Prostate gland (tissue), 2 donors: ENCODE measurements around the gene CDK4.

Experiments
- POLR2AphosphoS5 ChIP-seq: sonication (generic); formaldehyde crosslinking; IDR thresholded peaks from one replicate; pipeline ENCODE4 v1.6.1; 2017; ENCODE audit warnings: antibody characterized with exemption
- TF ChIP-seq, protein P1 (sequence below), 4 experiments: fragments of 200-600 bp in 2 of 4; fragments of 450-650 bp in 2 of 4; sonication (generic) in 2 of 4; IDR thresholded peaks; 1 replicate in 3 of 4; 2 replicates in 1 of 4; pipeline ENCODE4 v1.5.1; 2016 to 2019; ENCODE audit warnings: antibody characterized with exemption in 4 of 4, mild to moderate bottlenecking in 2 of 4, moderate library complexity in 2 of 4

DNA sequence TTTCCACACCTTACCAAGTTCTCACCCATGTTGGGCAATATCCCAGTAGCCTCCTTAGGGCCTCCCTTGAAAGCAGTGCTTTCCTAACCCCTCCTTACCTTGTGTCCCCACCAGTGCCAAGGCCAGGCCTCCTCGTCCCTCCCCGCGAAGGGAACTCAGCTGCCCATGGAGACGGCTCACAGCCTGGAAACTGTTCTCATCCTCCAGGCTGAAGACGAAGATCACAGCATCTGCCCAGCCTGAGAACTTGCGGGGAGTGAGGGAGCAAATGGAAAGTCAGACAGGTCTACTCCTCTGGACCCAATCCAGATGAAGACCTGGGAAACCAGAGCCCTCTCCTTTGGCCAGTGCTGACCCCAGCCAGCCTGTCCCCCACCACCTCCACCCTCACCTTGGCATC is 18.2 kb downstream of the CDK4 start:
- TF ChIP-seq, protein P1, sequence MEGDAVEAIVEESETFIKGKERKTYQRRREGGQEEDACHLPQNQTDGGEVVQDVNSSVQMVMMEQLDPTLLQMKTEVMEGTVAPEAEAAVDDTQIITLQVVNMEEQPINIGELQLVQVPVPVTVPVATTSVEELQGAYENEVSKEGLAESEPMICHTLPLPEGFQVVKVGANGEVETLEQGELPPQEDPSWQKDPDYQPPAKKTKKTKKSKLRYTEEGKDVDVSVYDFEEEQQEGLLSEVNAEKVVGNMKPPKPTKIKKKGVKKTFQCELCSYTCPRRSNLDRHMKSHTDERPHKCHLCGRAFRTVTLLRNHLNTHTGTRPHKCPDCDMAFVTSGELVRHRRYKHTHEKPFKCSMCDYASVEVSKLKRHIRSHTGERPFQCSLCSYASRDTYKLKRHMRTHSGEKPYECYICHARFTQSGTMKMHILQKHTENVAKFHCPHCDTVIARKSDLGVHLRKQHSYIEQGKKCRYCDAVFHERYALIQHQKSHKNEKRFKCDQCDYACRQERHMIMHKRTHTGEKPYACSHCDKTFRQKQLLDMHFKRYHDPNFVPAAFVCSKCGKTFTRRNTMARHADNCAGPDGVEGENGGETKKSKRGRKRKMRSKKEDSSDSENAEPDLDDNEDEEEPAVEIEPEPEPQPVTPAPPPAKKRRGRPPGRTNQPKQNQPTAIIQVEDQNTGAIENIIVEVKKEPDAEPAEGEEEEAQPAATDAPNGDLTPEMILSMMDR (IDR thresholded peaks at IDR 0.05): no peak
- TF ChIP-seq POLR2AphosphoS5: no peak
